SK-MEL-5 (cell line): ENCODE results near the gene GPR137. TPM values are rescaled to one million over a fixed set of nuclear protein-coding genes. Genes with fewer than 3 reads are reported as not detected.
"Not testable (repeated sequence)": the region's sequence is repeated elsewhere in the genome, so short reads cannot be mapped to it uniquely, and the experiment has no call there.

Source experiments
- DNase-seq: peaks from one replicate; pipeline ENCODE4 v3.0.0-alpha.2; 2016; ENCODE audit warnings: low read depth, low spot score
- in situ Hi-C: cut with HindIII; loops from 2 replicates; pipeline ENCODE4 v1.10.0; 2016; ENCODE audit warnings: low sequenced_read_pairs, high pct_unique_total_duplicates, low pct_unique_long_range_greater_than_20kb
- small RNA-seq, 2 experiments: library from RNA; depleted of rRNA; stranded (forward); fragments of <200 nt; gene quantifications; one replicate each; pipeline ENCODE3, GENCODE V24; 2014
- total RNA-seq: library from RNA; depleted of rRNA; stranded (reverse); fragments of >200 nt; shearing (Covaris generic); gene quantifications from 2 replicates; pipeline ENCODE4 v1.2.3, GENCODE V29; 2014; rRNA removed

GPR137 gene
- total RNA-seq, 1 experiment from 2014 or later: 7.9 TPM

DNA sequence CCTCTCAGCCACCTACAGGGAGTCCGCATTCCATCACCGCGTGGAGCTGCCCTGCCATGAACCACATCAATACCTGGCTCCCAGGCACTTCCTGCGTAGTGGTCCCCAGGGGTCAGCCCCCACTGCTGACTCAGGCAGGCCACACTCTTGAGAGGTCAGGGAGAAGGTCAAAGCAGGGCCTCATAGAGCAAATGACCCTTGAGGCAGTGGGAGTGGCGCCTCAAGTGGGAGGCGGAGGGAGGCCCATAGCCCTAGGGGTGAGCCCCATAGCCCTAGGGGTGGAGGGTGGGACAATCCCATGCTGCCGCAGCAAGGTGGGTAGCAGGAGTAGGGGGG lies 37.2 kb downstream of the GPR137 start:
- in situ Hi-C loops: no loop called here
- no peak for DNase-seq

GRCh38 chr11:64323373-64323772 lies 37.7 kb downstream of the GPR137 start:
- in situ Hi-C loops: no loop called here
- DNase-seq: no peak

GRCh38 chr11:64323984-64324383 lies 38.3 kb downstream of the GPR137 start:
- DNase-seq, in situ Hi-C loops: not testable (repeated sequence)

- in situ Hi-C loops: no loop called here
- no peak for DNase-seq
Observed at GRCh38 chr11:64324692-64325469, 39.2 kb downstream of the GPR137 start.

GRCh38 chr11:64327375-64327774 lies 41.7 kb downstream of the GPR137 start:
- DNase-seq: no peak
- in situ Hi-C loops: no loop called here

DNA sequence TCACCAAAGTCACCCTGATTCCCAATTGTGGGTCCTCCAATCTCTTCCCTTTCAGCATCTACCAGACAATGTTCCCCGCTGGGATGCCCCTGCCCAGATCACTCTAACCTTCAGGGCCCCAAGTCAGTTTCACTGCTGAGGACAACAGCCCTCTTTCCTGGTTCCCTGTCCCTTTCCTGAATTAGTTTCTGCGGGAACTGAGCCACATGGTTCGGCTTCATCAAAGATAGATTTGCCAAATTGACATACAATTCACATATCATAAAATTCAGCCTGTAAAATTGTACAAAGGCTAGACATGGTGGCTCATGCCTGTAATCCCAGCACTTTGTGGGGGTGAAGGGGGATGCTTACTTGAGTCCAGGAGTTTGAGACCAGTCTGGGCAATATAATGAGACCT lies 42.3 kb downstream of the GPR137 start:
- DNase-seq: no peak
- in situ Hi-C loops: no loop called here

DNA sequence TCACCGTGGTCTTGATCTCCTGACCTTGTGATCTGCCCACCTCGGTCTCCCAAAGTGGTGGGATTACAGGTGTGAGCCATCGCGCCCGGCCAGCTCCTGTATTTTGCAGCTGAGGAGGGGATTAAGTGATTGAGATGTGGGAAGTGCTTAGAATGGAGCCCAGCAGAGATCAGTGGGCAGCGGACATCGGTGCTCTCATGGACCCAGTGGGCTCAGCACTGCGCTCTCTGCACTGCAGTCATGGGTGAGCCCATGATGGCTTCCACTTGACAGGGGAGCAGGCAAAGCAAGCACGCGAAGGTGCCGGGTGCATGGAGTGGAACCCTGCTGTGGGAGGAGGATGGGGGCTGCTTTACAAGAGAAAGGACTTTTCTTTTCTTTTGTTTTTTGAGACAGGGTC lies 45.2 kb downstream of the GPR137 start:
- DNase-seq: no peak
- in situ Hi-C loops: no loop called here

- in situ Hi-C loops: no loop called here
- DNase-seq: peak; percentile 75
Observed at GRCh38 chr11:64331569-64332371, 46.1 kb downstream of the GPR137 start.

DNA sequence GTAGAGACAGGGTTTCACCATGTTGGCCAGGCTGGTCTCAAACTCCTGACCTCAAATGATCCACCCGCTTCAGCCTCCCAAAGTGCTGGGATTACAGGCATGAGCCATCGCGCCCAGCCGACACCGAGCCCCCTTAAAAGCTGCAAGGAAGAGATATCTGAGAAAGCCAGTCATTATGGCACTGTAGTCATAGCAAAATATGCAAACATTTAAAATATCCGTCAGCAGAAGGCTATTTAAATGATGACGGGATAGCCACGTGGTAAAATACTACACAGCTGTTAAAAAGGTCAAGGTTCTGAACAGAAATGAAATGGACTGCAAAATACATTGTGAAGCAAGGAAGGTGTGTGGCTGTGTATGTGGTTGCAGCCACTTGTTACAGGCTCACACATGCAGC lies 47.9 kb downstream of the GPR137 start:
- in situ Hi-C loops: no loop called here
- no peak for DNase-seq

DNA sequence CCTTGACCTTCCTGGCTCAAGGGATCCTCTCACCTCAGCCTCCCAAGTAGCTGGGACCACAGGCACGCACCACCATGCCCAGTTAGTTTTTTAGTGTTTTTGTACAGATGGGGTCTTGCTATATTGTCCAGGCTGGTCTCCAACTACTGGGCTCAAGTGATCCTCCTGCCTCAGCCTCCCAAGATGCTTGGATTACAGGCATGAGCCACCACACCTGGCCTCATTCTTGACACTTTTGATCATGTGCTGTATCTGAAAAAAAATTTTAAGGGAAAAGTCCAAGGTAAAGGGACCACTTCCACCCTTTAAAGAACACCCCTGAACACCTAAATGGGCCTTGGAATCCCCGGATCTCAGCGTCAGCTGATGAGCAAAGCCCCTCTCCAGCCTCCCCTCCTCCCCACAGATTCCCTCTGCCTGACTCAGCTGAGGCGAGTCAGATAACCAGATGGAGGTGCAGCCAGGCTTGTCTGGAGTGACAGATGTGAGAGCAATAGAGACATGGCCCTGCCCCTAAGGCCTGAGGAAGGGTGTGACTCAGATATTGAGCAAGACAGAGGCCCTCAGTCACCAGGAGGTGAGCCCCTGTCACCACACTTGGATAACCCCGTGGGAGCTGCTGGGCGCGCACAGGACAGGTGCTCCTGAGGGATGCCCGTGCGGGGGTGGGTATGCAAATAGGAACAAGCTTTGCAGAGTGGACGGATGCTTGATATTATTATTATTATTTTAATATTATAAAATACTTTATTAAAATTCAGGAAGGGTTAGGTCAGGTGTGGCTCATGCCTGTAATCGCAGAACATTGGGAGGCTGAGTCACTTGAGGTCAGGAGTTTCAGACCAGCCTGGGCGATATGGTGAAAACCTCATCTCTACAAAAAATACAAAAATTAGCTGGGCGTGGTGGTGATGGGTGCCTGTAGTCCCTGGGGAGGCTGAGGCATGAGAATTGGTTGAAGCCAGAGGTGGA lies 49.4 kb downstream of the GPR137 start:
- DNase-seq: no peak
- in situ Hi-C loops: no loop called here

GRCh38 chr11:64337538-64338249 lies 52.0 kb downstream of the GPR137 start:
- DNase-seq: no peak
- in situ Hi-C loops: no loop called here

GRCh38 chr11:64338716-64339115 lies 53.1 kb downstream of the GPR137 start:
- in situ Hi-C loops: no loop called here
- DNase-seq: no peak

Small RNA genes lying within 50 kb of the gene (small RNA-seq; reads per million reads assigned to genes)
- gene RF00019: 0 reads per million in 2 experiments

Other genes with a start within 250 kb of the GPR137 start
- gene FLRT1, start 249.9 kb upstream of the GPR137 start, total RNA-seq: not detected in 2 replicates
- 15.0 and 15.7 TPM in 2 replicates for gene MACROD1, start 119.7 kb upstream of the GPR137 start, total RNA-seq
- gene STIP1, start 99.7 kb upstream of the GPR137 start, total RNA-seq: 218 and 248 TPM in 2 replicates
- gene FERMT3, start 79.1 kb upstream of the GPR137 start, total RNA-seq: 0.13 and 0.29 TPM in 2 replicates
- 30.7 and 35.6 TPM in 2 replicates for gene TRPT1, start 59.7 kb upstream of the GPR137 start, total RNA-seq
- gene NUDT22, start 59.6 kb upstream of the GPR137 start, total RNA-seq: 50.4 and 52.1 TPM in 2 replicates
- gene DNAJC4, start 55.3 kb upstream of the GPR137 start, total RNA-seq: 4.3 and 6.5 TPM in 2 replicates
- gene VEGFB, start 51.3 kb upstream of the GPR137 start, total RNA-seq: 37.3 and 40.1 TPM in 2 replicates
- 78.1 and 107 TPM in 2 replicates for gene FKBP2, start 44.8 kb upstream of the GPR137 start, total RNA-seq
- gene PPP1R14B, start 38.9 kb upstream of the GPR137 start, total RNA-seq: 138 and 162 TPM in 2 replicates
- gene PLCB3, start 34.3 kb upstream of the GPR137 start, total RNA-seq: 10.4 and 12.1 TPM in 2 replicates
- gene BAD, start 1.2 kb upstream of the GPR137 start, total RNA-seq: 18.7 and 19.3 TPM in 2 replicates
- gene KCNK4, start 5.5 kb downstream of the GPR137 start, total RNA-seq: not detected in 2 replicates
- 0.45 TPM in 1 of 2 replicates, not detected in the other for gene CATSPERZ, start 14.5 kb downstream of the GPR137 start, total RNA-seq
- gene ESRRA, start 19.7 kb downstream of the GPR137 start, total RNA-seq: 48.4 and 56.1 TPM in 2 replicates
- 113 and 127 TPM in 2 replicates for gene TRMT112, start 31.7 kb downstream of the GPR137 start, total RNA-seq
- gene PRDX5, start 32.3 kb downstream of the GPR137 start, total RNA-seq: 206 and 215 TPM in 2 replicates
- gene CCDC88B, start 54.4 kb downstream of the GPR137 start, total RNA-seq: 1.3 and 2.0 TPM in 2 replicates
- 40.3 and 42.0 TPM in 2 replicates for gene RPS6KA4, start 73.3 kb downstream of the GPR137 start, total RNA-seq